HTR-8/SVneo (cell line): ENCODE results near the gene LPP.

ENCODE experiments used
- DNase-seq: peaks from one replicate; pipeline ENCODE4 v3.0.0; 2011; ENCODE audit warnings: low spot score, mixed read lengths; ENCODE audit not compliant: insufficient read length
- FAIRE-seq: peaks from 2 replicates; lab custom pipeline; 2011; peaks lifted over from hg19 to GRCh38; lab: Jason Lieb, UNC

The LPP gene

DNA sequence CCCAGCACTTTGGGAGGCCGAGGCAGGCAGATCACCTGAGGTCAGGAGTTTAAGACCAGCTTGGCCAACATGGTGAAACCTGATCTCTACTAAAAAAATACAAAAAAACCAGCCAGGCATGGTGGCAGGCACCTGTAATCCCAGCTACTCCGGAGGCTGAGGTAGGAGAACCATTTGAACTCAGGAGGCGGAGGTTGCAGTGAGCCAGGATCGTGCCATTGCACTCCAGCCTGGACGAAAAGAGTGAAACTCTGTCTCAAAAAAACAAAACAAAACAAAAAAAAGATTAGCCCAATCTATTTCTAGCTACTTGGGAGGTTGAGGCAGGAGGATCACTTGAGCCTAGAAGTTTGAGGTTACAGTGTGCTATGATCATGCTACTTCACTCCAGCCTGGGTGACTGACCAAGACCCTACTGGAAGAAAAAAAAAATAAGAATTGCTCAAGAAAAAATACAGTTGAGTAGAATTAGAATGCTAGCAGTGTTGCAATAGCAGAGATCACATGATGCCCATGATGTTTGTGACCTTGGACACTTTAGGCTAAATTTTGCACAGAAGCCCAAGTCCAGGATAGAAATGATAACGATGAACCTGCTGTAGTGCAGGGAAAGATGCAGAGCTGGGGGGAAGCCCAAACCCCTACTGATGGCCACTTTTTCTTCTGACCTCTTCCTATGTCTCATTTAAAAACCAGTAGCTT is 162.2 kb downstream of the LPP start:
- DNase-seq: no peak
- FAIRE-seq: no peak

DNA sequence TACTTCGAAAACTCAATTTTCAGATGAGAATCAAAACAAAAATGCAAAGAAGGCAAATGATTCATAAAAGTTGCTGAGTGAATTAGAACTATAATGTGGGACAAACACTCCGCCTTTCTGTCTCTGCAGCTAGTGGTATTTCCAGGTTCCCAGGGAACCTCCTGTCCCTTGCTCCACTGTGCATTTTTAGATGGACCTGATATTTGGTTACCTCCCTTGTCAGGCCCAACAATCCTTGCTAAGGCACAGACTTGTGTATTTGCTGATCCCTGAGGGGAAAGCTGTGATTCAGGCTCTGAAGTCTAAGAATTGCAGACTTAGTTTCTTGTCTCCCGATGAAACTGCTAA is 162.7 kb downstream of the LPP start:
- FAIRE-seq (no peak), DNase-seq (no peak)

DNA sequence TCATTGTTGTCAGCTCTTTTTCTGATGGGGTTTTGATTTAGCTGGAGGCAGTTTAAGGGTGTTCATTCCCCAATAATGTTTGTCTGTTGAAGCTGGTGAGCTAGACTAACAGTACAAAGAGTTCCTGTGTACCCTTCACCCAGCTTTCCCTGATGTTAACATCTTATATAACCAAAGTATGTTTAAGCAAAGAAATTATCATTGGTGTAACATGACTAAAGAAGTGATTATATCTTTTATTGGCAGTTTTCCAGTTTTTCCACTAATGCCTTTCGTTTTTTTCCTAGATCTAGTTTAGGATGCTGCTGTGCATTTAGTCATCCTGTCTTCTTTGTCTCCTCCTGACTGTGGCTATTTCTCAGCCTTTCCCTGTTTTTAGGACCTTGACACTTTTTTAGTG is 165.6 kb downstream of the LPP start:
- FAIRE-seq: no peak
- no peak for DNase-seq

DNA sequence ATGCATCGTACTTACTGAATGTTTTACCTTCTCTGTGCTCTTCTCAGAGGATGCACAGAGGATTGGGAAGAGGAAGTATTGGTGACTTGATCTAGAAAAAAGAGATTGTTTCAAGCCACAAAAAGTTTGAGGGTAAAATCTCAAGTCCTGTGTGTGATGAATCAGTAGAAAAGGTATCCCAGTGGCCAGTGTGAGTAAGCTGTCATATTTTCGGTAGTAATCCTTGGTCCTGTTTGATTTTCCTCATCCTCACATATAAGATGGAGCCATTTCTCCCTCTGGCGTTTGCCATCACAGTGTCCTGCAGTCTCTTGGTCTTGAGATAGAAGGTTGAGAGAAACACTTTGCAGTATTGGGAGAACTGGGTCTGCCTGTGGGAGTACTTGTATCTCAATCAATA is 166.8 kb downstream of the LPP start:
- FAIRE-seq (no peak), DNase-seq (peak; percentile 26)

DNA sequence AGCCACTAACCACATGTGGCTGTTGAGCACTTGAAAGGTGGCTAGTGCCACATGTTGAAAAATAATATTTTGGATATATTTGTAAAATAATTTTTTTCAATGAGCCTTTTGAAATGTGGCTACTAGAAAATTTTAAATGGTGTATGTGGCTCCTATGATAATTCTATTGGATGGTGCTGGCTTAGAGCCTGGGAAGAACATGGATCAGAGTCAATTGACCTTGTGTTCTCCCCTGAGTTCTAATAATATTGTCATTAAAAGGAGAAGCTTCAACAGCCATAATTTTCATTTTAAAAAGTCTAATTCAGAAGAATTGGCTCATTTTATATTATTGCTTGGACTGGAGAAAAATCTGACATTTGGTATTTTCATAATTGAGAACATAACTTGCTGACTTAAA is 167.3 kb downstream of the LPP start:
- DNase-seq (no peak), FAIRE-seq (no peak)

DNA sequence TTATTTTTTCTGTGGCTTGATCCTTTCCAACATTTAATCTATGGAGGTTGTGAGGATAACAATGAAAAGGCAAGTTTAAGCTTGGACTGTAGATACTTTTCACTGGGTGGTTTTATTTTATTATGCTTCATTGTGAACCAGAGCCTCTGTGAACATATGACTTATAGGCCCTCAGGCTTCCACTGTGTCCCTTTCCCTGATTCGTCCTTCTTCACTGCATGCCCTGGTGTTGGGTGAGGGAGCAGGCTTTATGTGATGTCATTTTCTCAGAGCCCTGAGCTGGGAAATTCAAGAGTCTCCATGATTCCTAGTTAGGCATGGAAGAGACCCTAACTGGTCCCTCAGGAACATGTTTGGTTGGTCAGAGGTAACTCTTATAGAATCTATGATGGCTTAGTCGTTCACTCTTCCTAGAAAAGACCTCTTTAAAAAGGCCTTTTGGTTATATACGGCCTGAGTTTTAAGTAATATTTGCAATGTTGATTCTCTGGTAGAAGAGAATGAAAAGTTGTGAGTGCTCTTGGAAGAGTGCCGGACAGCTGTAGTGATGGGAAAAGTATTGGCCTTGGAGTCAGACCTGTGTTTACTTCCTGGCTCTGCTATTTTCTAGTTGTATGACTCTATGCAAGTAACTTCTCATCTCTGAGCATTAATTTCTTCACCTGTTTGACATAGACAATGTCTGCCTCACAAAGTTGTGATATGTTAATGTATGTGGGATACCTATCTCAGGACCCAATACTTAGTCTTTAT is 168.4 kb downstream of the LPP start:
- no peak for DNase-seq
- FAIRE-seq: no peak

DNA sequence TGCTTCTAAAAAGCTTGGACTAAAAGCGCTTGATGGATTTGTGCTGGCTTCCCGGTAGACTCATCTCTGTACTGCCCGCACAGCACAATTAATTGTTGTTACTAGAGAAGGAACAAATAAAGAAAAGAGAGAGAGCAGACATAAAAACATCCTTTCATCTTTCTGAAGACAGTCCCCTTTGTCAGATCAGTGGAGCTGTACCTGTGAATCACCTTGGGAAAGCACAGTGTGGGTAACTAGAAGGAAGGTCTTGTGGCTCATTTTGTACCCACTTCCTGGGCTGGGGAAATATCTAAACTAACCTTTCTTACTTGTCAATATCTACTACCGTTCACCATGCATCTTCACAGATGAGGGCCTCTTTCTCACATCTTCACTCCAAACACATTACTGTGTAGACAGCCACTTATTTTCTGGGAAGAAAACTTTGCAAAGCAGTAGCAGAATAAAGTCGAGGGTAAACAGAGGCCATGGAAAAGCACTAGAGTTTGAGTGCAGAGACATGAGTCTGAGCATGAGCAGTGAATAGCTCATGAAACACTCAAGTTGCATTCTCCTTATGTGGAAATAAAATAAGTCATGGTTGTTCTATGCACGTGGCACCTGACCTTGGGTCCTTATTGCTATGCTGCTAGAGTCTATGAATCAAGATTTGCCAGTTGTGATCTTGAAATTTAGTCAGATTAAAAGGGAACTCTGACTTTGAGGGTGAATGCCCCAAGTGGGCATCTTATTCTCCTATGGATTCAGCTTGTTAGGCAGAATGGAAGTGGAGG is 169.3 kb downstream of the LPP start:
- FAIRE-seq (no peak), DNase-seq (no peak)

DNA sequence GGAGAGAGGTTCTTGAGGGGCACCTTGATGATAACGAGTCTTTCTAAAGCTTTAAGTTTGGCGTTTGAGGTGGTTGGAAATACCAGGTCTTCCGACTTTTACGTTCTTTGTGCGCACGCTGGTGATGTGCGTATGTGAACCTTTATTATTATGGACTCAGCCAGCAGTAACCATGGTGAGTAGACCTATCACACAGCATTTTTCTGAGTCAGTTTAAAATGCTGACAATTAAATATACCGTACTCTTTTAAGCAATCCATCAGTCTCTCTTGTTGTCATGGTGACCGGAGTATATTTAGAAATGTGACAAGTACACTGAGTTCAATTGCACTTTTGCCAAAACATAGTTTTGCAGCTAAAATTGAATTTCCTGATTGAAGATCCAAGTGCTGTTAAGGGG is 172.2 kb downstream of the LPP start:
- FAIRE-seq (no peak), DNase-seq (no peak)

DNA sequence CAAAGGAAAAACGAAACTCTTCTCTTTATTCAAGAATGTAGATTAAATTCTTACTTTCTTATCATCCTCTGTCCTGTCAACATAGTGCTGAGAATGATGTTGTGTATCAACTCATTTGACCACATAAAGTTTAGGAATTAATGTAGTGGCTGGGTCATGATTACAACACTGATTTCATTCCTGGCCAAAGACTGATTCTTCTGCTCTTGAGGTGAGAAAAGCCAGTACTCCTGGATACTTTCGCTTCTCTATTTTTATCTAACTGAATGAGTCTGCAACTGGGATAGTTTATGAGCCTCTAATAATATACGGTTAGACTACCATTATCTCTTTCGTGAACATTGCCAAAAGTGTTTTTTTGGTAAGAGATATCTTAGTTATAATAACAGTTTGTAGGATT is 173.0 kb downstream of the LPP start:
- no peak for FAIRE-seq
- DNase-seq: no peak

DNA sequence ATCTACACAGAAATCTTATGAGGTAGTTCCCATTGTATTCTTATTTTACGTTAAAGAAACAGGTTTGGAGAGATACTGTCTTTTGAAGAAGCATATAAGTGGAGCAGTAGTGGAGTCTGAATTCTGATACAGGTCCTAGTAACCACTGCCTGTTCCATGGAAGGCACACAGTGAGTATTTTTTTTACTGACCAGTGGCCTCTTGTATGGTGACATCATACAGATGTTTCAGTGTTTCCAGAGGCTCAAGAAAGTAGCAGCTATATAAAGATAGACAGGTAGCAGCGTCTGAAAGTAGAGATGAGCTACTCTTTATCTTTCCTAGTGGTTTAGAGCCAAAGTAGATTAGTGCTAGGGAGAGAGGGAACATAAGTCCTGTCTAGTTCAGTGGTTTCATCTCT is 173.5 kb downstream of the LPP start:
- DNase-seq: no peak
- no peak for FAIRE-seq

DNA sequence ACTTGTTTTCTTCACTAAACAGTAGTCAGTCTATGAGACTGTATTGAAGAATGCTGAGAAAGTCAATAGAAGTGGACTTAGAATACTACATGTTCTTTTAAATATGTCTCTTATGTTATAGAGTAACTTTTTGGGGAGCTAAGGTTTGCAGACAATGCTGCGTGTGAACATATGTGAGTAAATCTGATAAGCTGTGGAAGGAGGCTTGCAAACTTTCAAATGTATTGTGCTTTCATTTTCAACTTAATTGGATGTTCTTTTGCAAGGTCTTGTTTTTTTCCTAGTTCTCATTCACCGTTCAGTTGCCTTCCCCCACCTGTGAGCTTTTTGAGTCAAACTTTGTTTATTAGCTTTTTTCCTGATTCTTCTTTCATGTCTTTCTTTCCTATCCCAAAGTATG is 176.2 kb downstream of the LPP start:
- no peak for DNase-seq
- no peak for FAIRE-seq

DNA sequence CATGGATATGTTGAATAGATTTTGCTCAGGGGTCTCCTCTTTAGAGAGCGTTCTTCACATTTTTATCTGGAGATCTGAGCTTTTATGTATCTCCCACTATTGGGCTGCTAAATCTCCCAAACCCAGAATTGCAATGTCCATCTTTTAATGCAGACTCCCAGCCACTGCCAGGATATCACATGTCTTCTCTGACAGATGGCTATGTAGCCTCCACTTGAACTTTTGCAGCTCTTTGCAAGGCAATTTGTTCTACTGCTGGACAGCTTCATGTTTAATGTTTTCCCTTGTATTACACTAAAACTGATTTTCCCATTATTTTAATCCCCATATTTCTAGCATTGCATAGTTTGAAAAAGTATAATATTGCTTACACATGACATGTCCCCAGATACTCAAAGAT is 177.2 kb downstream of the LPP start:
- DNase-seq (no peak), FAIRE-seq (no peak)

DNA sequence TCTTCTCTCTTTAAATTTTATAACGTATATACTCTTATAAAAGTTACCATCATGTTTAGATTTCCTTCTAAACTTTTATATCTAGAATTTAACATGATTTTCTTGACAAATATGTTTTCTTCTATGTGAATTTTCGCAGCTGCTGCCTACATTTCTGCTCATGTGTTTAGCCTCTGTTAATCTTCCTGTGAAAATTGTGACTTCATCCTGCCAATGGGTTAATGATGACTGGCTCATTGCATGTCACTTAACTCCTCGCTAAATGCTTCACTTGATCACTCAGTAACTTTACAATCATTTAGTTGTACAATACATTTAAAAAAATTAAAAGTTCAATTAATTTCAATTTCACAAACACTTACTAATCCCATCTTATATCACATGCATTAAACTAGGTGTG is 178.1 kb downstream of the LPP start:
- FAIRE-seq: no peak
- DNase-seq: no peak

DNA sequence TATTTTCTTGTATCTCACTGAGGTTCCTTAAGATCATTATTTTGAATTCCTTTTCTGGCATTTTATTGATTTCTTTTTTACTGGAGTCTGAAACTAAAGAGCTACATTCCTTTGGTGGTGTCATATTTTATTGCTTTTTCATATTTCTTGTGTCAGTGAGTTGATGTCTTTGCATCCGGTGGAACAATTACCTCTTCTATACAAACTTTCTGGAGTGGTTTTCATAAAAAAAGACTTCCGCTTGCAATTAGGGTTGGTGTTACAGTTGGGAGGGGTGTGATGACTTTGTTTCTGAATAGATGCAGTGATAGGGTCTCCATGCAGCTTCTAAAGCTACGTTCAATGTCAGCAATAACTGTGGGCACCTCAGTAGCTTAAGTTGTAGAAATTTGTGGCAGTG is 181.7 kb downstream of the LPP start:
- DNase-seq: peak; percentile 28
- FAIRE-seq: no peak

DNA sequence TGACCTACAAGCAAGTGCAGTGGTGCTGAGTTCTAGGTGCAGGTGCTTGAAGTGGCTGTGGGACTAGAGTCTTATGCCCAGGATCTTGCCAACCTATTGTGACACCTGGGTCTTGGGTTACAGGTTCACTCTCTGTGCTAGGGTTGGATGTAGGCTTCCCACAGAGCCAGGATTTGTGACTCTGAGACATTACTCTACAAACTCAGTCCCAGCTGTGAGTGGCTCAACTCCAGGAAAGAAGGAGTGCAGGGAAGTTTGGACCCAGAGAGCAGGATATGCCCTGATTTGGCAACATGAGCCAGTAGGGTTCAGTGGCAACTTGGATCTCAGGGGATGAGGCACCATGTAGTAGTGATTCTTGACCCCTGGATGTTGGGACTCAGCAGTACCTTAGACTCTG is 182.2 kb downstream of the LPP start:
- FAIRE-seq (no peak), DNase-seq (no peak)

DNA sequence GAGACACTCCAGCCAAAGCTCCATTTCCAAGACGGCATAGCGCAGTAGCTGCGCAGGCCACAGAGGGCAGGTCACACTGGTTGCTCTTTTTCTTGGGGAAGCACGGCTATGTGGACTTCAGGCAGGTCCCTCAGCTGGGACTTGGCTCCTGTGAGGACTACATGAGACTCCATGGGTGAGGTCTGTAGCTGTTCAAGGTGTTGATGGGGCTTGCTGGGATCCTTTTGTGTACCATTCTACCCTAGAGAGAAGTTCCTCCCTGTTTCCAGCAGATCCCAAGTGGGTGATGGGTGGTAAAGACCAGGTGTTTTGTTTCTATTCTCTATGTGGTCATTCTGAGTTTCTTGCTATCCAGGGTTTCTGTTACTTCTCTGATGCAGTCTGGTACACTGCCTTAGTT is 183.3 kb downstream of the LPP start:
- FAIRE-seq (no peak), DNase-seq (no peak)

DNA sequence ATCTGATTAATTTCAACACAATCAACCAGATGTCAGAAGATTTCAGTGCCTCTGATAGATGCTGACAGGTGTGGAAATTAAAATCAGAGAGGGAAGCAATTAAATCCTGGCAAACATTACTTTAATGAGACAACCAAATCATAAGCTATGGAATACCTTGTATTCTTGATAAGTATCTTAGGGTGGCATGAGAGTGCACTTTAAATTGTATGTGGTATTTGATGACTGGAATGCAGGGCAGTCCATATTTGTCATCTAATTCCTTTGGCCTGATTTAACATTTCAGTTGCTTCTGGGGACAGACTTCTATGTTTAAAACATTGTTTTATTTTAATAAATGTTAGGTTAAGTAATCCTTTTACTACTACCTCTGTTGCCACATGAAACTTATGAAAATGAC is 184.1 kb downstream of the LPP start:
- DNase-seq: no peak

DNA sequence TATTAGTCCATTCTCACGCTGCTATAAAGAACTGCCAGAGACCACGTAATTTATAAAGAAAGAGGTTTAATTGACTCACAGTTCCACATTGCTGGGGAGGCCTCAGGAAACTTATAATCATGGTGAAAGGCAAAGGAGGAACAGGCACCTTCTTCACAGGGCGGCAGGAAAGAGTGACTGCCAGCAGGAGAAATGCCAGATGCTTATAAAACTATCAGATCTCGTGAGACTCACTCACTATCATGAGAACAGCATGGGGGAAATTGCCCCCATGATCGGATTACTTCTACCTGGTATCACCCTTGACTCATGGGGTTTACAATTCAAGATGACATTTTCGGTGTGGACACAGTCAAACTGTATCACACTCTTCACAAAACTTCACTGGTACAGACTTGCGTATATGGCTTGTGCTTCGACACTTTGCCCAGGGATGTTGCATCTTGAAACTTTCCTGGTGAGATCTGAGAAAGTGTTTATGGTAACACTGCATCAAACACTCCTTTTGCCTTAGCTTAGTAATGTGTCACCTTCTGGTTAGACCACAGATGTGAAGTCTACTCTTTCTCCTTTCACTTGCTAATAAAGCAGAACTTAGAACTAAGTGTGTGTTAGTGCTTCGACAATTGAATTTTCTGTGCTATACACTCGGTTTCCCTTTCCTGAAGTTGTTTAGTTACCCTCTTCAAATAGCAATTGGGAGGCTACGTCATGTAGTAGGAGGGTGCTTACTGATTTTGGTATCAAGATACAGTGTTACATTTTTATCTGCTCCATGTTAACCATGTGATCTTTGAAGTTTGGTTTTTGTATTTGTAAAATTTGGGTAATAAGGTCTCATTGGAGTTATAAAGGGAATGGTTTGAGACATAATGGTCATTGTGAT is 185.7 kb downstream of the LPP start:
- FAIRE-seq: peak; percentile 4
- DNase-seq: no peak

More for the DNA sequence above, 184.1 kb downstream of the LPP start:
- FAIRE-seq: no peak

DNA sequence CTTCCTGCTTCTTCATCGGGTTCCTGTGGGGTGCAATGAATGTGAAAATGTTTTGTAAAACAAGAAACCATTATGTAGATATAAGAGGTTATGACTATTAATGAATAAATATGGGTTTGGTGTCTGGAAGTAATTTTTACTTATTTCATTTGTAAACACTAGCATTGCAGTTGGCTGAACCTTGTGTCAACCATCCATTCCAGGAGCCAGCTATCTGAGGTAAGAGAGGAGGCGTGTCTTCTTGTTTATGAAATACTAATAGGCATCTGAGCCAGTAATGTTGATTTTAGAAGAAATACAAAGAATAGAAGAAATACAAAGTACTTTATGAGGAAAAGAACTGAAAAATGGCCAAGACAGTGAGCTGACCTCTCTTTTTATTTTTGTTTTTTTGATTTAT is 187.5 kb downstream of the LPP start:
- DNase-seq (no peak), FAIRE-seq (no peak)

DNA sequence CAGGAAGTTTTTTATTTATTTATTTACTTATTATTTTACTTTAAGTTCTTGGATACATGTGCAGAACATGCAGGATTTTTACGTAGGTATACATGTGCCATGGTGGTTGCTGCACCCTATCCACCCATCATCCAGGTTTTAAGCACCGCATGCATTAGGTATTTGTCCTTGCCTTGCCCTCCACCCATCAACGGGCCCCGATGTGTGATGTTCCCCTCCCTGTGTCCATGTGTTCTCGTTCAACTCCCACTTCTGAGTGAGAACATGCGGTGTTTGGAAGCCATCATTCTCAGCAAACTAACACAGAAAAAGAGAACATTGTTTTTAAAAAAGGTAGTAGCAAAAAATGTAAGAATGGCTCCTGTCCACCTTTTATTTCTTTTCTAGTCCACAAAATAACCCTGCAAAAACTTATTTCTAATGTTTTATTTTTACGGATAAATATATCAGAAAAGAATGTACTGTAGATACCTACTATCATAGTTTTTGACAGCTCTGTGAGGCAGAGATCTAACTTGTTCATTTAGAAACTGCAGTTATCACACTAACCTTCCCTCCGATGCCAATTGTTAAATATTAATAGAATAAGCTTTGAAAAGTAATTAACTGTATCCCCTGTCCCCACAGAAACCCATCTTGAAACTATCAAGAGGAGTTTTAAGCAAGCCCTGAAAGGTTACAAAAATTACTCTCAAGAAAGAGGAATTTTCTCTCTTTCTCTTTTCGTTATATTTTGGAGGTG is 189.2 kb downstream of the LPP start:
- FAIRE-seq (no peak), DNase-seq (no peak)
